Fibroblast of skin of abdomen (primary cell): ENCODE measurements around the gene TRMT2A.

ENCODE experiments used
- DNase-seq: peaks from one replicate; pipeline ENCODE4 v3.0.0-alpha.2; 2013

Gene TRMT2A

DNA sequence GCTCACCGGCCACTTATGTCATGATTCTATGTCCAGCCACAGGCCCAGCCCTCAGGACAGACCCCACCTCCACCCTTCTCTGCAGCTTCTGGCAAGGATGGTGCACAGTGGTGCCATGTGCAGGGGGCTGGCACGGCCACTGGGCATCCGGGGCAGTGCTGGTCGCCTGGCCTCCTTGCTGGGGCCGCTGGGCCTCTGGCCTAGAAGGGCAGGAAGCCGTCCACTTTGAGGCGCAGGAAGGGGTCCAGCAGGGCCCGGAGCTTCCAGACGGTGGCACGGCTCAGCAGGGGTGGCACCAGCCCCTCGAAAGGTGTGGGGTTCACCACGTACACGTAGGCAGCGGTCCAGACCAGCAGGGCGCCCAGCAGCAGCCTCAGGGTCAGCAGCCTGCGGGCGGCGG is 31.4 kb upstream of the TRMT2A start:
- no peak for DNase-seq

GRCh38 chr22:20147237-20147988 is 30.4 kb upstream of the TRMT2A start:
- no peak for DNase-seq

GRCh38 chr22:20146777-20147176 is 29.8 kb upstream of the TRMT2A start:
- no peak for DNase-seq

GRCh38 chr22:20145832-20146223 is 28.8 kb upstream of the TRMT2A start:
- no peak for DNase-seq

DNA sequence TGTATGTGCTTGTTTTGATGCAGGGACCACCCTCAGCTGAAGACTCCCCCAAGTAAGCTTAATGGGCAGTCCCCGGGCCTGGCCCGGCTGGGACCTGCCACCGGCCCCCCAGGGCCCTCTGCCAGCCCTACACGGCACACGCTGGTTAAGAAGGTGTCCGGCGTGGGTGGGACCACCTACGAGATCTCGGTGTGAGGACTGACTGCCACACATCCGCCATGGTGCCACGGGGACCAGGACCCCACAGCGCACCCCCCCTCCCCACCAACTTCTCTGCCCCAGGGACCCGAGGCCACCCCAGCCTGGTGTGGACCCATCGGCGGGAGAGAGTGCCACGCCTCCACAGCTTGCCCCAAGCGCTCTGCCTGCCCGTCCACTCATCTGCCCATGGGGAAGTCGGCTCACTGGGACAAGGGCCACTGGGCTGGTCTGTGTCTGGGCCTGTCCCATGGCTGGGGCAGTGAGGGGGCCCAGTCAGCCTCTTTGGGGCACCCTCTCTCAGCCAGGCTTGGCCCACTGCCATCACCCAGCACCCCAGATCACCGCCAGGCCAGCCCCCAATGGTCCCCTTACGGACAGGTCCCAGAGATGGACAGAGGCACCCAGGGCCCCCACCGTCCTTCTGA is 28.3 kb upstream of the TRMT2A start:
- DNase-seq: no peak

- no peak for DNase-seq
Measured at GRCh38 chr22:20143883-20144665, 27.0 kb upstream of the TRMT2A start.

DNA sequence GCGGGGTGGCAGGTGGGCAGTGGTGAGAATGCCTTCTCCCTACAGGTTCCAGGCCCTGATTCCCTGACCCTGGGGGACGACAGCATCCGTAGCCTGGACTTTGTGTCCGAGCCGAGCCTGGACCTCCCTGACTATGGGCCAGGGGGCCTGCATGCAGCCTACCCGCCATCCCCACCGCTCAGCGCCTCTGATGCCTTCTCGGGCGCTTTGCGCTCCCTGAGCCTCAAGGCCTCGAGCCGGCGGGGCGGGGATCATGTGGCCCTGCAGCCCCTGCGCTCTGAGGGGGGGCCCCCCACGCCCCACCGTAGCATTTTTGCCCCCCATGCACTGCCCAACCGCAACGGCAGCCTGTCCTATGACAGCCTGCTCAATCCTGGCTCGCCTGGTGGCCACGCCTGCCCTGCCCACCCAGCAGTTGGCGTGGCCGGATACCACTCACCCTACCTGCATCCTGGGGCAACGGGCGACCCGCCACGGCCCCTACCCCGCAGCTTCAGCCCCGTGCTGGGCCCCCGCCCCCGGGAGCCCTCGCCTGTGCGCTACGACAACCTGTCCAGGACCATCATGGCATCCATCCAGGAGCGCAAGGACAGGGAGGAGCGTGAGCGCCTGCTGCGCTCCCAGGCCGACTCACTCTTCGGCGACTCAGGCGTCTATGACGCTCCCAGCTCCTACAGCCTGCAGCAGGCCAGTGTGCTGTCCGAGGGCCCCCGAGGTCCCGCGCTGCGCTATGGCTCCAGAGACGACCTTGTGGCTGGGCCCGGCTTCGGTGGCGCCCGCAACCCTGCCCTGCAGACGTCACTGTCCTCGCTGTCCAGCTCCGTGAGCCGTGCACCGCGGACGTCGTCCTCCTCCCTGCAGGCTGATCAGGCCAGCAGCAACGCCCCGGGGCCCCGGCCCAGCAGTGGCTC is 25.9 kb upstream of the TRMT2A start:
- no peak for DNase-seq

DNA sequence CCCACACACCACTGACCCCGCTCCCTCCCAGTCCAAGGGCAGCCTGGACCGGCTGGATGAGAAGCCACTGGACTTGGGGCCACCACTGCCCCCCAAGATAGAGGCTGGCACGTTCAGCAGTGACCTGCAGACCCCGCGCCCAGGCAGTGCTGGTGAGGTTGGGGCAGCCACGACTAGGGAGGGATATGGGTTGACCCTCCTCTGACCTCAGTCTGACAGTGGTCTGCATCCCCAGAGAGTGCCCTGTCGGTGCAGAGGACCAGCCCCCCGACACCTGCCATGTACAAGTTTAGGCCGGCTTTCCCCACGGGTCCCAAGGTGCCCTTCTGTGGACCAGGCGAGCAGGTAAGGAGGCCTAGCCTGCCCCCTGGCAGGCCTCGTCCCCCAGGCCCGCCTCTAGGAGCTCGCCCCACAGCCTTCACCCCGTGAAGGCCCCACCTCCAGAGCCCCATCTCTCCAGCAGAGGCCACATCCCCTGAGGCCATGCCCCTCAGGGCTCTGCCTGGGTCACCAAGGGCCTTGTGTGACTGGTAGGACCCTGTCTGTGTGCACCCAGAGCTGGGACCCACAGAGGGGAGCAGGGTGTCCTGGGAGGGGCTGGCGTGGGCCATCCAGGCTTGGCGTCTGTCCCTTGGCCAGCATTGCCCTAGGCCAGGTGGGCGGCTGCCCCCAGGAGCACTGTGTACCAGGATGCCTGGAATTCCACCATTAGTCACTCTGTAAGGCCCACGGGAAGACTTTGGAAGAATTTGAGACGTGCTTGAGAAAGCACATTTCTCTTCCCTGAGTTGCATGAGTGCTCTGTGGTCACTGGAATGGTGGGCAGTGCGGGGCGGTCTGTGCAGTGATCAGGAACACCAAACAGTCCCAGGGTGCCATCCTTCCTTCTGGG is 24.4 kb upstream of the TRMT2A start:
- peak; percentile 74 for DNase-seq

DNA sequence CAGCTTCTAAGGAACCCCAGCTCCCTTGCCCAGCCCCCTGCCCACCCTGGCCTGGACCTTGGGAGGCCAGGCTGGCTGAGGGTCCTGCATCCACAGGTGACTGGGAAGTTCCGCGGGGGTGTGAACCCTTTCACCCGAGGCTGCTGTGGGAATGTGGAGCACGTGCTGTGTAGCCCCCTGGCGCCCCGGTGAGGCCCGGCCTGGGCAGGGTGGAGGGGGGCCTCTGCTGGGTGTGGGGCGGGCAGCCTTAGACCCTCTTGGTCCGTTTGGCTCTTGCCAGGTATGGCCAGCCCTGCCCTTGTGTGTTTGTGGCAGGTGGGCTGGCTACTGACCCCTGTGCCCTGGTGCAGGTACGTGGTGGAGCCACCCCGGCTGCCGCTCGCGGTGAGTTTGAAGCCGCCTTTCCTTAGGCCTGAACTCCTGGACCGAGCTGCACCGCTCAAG is 23.5 kb upstream of the TRMT2A start:
- no peak for DNase-seq

GRCh38 chr22:20140107-20140445 is 23.1 kb upstream of the TRMT2A start:
- DNase-seq: no peak

DNA sequence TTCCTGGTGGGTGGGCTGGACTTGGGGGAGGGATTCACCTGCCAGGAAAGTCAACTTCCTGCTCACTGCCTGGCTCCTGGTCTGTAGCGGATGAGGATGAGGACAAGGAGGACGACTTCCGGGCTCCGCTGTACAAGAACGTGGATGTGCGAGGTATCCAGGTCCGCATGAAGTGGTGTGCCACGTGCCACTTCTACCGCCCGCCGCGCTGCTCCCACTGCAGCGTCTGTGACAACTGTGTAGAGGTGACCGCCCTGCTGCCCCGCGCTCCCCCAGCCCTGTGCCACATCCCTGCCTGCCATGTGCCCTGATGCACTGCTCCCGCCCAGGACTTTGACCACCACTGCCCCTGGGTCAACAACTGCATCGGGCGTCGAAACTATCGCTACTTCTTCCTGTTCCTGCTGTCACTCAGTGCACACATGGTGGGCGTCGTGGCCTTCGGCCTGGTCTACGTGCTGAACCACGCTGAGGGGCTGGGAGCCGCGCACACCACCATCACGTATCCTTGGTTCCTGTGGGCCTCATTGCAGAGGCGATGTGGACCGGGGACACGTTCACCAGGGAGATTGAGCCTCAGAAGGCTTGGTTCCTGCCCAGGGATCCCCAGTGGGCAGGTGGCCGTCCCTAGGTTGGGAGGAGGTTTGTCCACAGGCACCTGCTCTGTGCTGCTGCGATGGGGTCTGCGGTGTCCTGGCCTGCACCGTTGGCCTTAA is 22.5 kb upstream of the TRMT2A start:
- no peak for DNase-seq

DNA sequence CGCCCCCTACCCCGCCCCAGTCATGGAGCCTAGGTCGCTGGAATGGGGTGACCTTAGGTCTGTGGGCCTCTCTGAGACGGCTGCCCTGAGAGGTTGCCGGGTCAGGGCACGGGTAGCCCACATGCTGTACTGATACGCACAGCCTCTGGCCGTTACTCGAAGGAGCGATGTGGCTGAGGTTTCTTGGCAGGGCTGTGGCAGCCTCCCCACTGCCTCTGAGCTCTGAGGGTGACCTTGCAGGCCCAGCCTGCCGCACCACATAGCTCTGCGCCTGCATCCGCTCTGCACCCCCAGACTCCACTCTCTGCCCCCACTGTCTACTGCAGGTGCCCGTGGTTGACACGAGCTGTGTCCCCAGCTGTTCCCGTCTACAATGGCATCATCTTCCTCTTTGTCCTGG is 21.8 kb upstream of the TRMT2A start:
- no peak for DNase-seq

DNA sequence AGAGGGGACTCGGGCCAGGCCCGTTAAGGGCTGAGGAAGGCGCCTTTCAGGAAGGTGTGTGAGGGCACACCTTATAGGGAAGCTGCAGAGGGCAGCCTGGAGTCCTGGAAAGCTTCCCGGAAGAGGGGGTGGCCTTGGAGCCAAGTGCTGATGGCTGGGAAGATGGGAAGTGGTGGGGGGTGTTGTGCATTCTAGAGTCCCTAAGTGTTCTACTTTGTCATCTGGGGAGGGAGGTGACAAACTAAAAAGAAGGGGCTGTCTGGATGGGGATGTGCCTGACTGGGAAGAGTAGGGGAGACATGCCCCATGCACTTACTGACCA is 21.4 kb upstream of the TRMT2A start:
- no peak for DNase-seq

GRCh38 chr22:20137671-20138416 is 20.8 kb upstream of the TRMT2A start:
- no peak for DNase-seq

GRCh38 chr22:20137113-20137512 is 20.1 kb upstream of the TRMT2A start:
- DNase-seq: no peak

DNA sequence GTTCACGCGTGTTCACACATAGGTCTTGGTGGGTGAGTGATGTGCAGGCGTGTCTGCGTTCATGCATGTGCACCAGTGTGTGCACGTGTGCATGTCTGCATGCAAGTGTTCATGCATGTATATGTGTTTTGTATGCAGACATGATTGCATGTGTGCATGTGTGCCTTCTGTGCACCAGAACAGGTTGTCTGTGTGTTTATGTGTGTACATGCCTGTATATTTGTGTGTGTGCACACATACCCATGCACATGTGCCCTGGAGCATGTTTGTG is 19.5 kb upstream of the TRMT2A start:
- DNase-seq: no peak

GRCh38 chr22:20135806-20136602 is 19.0 kb upstream of the TRMT2A start:
- no peak for DNase-seq

DNA sequence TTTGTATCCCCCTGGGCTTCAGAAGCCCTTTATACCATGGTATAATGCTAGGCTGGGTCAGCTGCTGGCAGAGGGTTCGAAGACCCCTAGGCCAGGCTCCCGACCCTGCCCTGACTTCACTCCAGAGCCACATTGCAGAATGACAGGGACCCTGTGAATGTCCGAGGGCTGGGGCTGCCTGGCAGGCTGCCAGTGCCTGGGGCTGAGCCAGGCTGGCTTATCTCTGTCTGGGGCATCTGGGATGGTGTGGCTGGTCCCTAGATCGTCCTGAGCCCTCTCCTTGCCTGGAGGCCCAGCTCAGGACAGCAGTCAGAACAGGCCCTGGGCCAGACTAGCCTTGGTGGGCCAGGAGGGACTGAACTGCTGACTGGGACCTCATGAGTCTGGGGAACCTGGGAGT is 18.2 kb upstream of the TRMT2A start:
- DNase-seq: no peak

DNA sequence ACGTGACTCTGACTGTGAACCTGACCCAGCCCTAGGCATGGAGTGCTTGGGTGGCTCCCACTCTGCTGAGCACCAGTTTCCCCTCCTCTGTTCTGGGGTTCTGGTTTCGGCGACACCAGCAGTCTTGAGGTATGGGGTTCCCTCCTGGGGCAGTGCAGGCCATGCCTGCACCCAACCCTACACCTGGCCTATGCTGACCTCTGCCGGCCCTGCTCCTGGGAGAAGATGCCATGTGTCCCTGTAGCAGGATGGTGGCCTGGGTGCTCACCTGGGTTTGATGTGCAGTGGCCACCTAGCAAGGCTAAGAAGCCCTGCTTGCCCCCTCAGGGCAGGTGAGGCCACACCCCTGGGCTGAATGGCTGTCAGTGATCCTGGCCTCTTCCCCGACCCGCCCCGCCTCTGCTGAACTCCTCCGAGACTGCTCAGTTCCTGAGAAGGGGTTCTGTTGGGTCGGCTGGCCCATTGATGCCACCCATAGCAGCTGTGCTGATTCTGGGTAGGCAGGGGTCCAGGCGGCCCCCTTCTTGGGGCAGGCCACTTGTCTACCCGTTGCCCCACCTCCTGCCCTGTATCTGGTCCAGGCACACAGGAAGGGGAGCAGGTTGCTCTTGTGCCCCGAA is 17.0 kb upstream of the TRMT2A start:
- no peak for DNase-seq
